Measurements from ENCODE around the gene YWHAG.

- TF ChIP-seq, protein P1, sequence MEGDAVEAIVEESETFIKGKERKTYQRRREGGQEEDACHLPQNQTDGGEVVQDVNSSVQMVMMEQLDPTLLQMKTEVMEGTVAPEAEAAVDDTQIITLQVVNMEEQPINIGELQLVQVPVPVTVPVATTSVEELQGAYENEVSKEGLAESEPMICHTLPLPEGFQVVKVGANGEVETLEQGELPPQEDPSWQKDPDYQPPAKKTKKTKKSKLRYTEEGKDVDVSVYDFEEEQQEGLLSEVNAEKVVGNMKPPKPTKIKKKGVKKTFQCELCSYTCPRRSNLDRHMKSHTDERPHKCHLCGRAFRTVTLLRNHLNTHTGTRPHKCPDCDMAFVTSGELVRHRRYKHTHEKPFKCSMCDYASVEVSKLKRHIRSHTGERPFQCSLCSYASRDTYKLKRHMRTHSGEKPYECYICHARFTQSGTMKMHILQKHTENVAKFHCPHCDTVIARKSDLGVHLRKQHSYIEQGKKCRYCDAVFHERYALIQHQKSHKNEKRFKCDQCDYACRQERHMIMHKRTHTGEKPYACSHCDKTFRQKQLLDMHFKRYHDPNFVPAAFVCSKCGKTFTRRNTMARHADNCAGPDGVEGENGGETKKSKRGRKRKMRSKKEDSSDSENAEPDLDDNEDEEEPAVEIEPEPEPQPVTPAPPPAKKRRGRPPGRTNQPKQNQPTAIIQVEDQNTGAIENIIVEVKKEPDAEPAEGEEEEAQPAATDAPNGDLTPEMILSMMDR (IDR thresholded peaks at IDR 0.05; ENCODE audit: low read depth, low read length, poor library complexity, severe bottlenecking) = no peak
- TF ChIP-seq EZH2phosphoT487 (IDR thresholded peaks at IDR 0.05; ENCODE audit: borderline replicate concordance, low read length) = no peak
Measured at GRCh38 chr7:76405738-76406137, 46.9 kb upstream of the YWHAG start.

Data from DOHH2 (cell line).